Spleen (tissue), 11 donors: ENCODE data around the gene SIGLEC1. TPM values are rescaled to one million over a fixed set of nuclear protein-coding genes. Genes with fewer than 3 reads are reported as not detected.

Experiments
- DNase-seq: peaks from one replicate; pipeline ENCODE4 v3.0.0-alpha.2; 2020
- H3K27ac ChIP-seq, 8 donors: fragments of 200-600 bp; sonication (generic) in 7 of 8; 1 replicate in 4 of 8; 2 replicates in 4 of 8; pipeline versions ENCODE4 v1.5.0 to v1.8.0; 2016 to 2021; ENCODE audit warnings: inconsistent platforms in 4 of 8, mild to moderate bottlenecking in 4 of 8, moderate library complexity in 1 of 8
- H3K27me3 ChIP-seq, 7 donors: fragments of 200-600 bp; sonication (generic) in 6 of 7; replicated peaks in 1 of 7; 1 replicate in 4 of 7; 2 replicates in 3 of 7; pipeline versions ENCODE4 v1.5.0 to v1.8.0; 2016 to 2021; ENCODE audit warnings: inconsistent platforms in 3 of 7, mild to moderate bottlenecking in 1 of 7
- H3K36me3 ChIP-seq, 6 donors: fragments of 200-600 bp; sonication (generic) in 5 of 6; 1 replicate in 4 of 6; 2 replicates in 2 of 6; pipeline versions ENCODE4 v1.5.0 to v1.8.0; 2016 to 2021; ENCODE audit warnings: inconsistent platforms in 2 of 6
- H3K4me1 ChIP-seq, 6 donors: fragments of 200-600 bp; sonication (generic) in 5 of 6; 1 replicate in 3 of 6; 2 replicates in 3 of 6; pipeline versions ENCODE4 v1.5.0 to v1.8.0; 2016 to 2021; ENCODE audit warnings: inconsistent platforms in 3 of 6
- H3K4me3 ChIP-seq, 8 donors: fragments of 200-600 bp; sonication (generic) in 7 of 8; 1 replicate in 4 of 8; 2 replicates in 4 of 8; pipeline versions ENCODE4 v1.5.0 to v1.8.0; 2016 to 2021; ENCODE audit warnings: inconsistent platforms in 4 of 8, mild to moderate bottlenecking in 4 of 8, moderate library complexity in 2 of 8
- H3K9me3 ChIP-seq, 8 donors: fragments of 200-600 bp; sonication (generic) in 7 of 8; 1 replicate in 4 of 8; 2 replicates in 4 of 8; pipeline versions ENCODE4 v1.5.0 to v1.8.0; 2016 to 2021; ENCODE audit warnings: inconsistent platforms in 4 of 8
- POLR2A ChIP-seq, 3 donors: fragments of 450-650 bp; IDR thresholded peaks; one replicate each; pipeline ENCODE4 v1.5.1; 2017; ENCODE audit warnings: antibody characterized with exemption in 3 of 3, mild to moderate bottlenecking in 1 of 3
- POLR2AphosphoS5 ChIP-seq, 3 donors: sonication (generic); formaldehyde crosslinking; IDR thresholded peaks; one replicate each; pipeline ENCODE4 v1.5.1; 2017; ENCODE audit warnings: antibody characterized with exemption in 3 of 3
- WGBS, 5 donors: extraction: QIAGEN DNeasy Blood & Tissue Kit in 3 of 5; methylation state at CpG; one replicate each; pipeline versions ENCODE4 v1.1.5 to v1.1.7; 2013 to 2018; 5-methylcytosine and 5-hydroxymethylcytosine counted together
- intact Hi-C: fragments of 100-400 bp; cut with DNase I; formaldehyde crosslinking; loops from one replicate; pipeline ENCODE4 v1.15.0; 2023; ENCODE audit warnings: low total_unique reads
- polyA plus RNA-seq, 3 donors: library from polyadenylated mRNA; stranded (reverse); fragments of 200-250 nt; gene quantifications; one replicate each; pipeline ENCODE4 v1.2.1, GENCODE V29; 2013
- total RNA-seq, 7 donors: library from RNA; depleted of rRNA in 3 of 7; stranded (reverse); fragments of >200 nt in 3 of 7; fragmentation: NEBNext Ultra II Directional in 4 of 7; extraction: Animal tissue kit (Norgen Biotek cat#: 25700) in 4 of 7; gene quantifications; one replicate each; pipeline versions ENCODE4 v1.1.0 to v1.2.1, GENCODE V29; 2016 to 2021
- TF ChIP-seq, protein P1 (sequence below), 11 experiments: fragments of 200-600 bp in 7 of 11; fragments of 450-650 bp in 4 of 11; sonication (generic) in 4 of 11; IDR thresholded peaks in 8 of 11; conservative IDR thresholded peaks in 3 of 11; 1 replicate in 7 of 11; 2 replicates in 4 of 11; pipeline versions ENCODE4 v1.4.0 to v1.8.0; 2016 to 2021; ENCODE audit warnings: antibody characterized with exemption in 11 of 11, inconsistent platforms in 4 of 11, mild to moderate bottlenecking in 1 of 11
- donor health status: healthy with polysubstance abuse.
- donor health status: DM: no; HTN: no; CAD: no; lungs with moderate emphysema.
- donor health status: DM: no; HTN: no; CAD: no.
- donor health status: Bipolar disorder and iron deficiency.
- donor health status: healthy.
- donor health status: DM: no; HTN: no; CAD: no.
- donor health status: DM: yes; HTN: yes; CAD: no.

SIGLEC1 gene
- total and polyA plus RNA-seq, 10 donors = 3.0 to 50.2 (median 14.9) TPM

DNA sequence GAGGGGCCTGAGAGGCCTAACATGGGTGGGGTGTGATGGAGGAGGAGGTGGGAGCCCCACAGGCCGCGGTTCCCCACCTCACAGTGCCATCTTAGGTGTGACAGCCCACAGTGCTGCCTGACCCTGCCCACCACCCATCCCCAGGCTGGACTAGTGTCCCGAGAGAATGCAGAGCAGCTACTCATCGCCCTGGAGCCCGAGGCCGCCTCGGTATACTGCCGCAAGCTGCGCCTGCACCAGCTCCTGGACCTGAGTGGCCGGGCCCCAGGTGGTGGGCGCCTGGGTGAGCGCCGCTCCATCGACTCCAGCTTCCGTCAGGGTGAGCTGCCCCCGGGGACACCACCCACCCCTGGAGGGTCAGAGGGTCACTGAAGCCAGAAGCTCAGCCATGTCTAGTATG, 35.7 kb upstream of the SIGLEC1 start:
- H3K27me3 ChIP-seq = peaks cover 0 to 22% (median 9%) of the 10 kb centered on the region in 7 donors
- TF ChIP-seq, protein P1, sequence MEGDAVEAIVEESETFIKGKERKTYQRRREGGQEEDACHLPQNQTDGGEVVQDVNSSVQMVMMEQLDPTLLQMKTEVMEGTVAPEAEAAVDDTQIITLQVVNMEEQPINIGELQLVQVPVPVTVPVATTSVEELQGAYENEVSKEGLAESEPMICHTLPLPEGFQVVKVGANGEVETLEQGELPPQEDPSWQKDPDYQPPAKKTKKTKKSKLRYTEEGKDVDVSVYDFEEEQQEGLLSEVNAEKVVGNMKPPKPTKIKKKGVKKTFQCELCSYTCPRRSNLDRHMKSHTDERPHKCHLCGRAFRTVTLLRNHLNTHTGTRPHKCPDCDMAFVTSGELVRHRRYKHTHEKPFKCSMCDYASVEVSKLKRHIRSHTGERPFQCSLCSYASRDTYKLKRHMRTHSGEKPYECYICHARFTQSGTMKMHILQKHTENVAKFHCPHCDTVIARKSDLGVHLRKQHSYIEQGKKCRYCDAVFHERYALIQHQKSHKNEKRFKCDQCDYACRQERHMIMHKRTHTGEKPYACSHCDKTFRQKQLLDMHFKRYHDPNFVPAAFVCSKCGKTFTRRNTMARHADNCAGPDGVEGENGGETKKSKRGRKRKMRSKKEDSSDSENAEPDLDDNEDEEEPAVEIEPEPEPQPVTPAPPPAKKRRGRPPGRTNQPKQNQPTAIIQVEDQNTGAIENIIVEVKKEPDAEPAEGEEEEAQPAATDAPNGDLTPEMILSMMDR (IDR thresholded peaks at IDR 0.05 in 8 of 11, conservative IDR thresholded peaks at IDR 0.05 in 3 of 11) = no peak
- TF ChIP-seq POLR2AphosphoS5 (IDR thresholded peaks at IDR 0.05) = no peak
- TF ChIP-seq POLR2A (IDR thresholded peaks at IDR 0.05) = no peak

DNA sequence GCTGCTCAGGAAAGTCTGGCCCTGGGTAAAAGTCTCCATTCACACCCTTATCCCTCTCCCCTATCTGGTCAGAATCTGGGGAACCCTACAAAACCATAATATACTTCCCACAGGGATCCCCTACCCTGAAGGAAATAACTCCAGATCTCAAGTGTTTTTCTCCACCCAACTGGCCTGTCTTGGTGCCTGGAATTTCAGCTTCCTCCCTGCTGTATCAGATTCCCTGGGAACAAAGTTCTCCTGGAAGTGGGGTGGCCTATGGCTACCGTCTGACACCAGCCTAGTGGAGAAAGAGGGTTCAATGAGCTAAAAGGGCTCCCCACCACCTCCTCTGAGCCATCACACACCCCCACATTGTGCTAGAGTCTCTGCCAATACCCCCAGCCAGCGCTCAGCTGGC, 35.1 kb upstream of the SIGLEC1 start:
- Histone ChIP-seq H3K27ac (no peak overlapping the region), H3K36me3 (peaks cover 0 to 89% (median 12%) of the 10 kb centered on the region in 6 donors), H3K4me3 (no peak overlapping the region), H3K4me1 (peaks cover 0 to 37% (median 28%) of the 10 kb centered on the region in 6 donors), H3K27me3 (peaks cover 0 to 22% (median 9%) of the 10 kb centered on the region in 7 donors), H3K9me3 (no peaks in the 10 kb centered on the region)
- DNase-seq = no peak
- 65 to 93% (median 79%) methylated on average over 2 of the region's 2 CpGs for WGBS, 5 donors
- intact Hi-C loops = no loop called here
- TF ChIP-seq POLR2A (IDR thresholded peaks at IDR 0.05) (no peak), POLR2AphosphoS5 (IDR thresholded peaks at IDR 0.05) (no peak)
- TF ChIP-seq, protein P1 (IDR thresholded peaks at IDR 0.05 in 8 of 11, conservative IDR thresholded peaks at IDR 0.05 in 3 of 11) = no peak

More for the DNA sequence above, 35.7 kb upstream of the SIGLEC1 start:
- no peaks in the 10 kb centered on the region for H3K9me3 ChIP-seq
- WGBS, 5 donors = 87 to 95% (median 92%) methylated on average over 3 to 16 of the region's 16 CpGs
- no peak overlapping the region for H3K27ac ChIP-seq
- H3K4me3 ChIP-seq = no peak overlapping the region
- no peak for DNase-seq
- peaks cover 0 to 43% (median 34%) of the 10 kb centered on the region in 6 donors for H3K4me1 ChIP-seq
- intact Hi-C loops = no loop called here
- peaks cover 0 to 88% (median 12%) of the 10 kb centered on the region in 6 donors for H3K36me3 ChIP-seq

DNA sequence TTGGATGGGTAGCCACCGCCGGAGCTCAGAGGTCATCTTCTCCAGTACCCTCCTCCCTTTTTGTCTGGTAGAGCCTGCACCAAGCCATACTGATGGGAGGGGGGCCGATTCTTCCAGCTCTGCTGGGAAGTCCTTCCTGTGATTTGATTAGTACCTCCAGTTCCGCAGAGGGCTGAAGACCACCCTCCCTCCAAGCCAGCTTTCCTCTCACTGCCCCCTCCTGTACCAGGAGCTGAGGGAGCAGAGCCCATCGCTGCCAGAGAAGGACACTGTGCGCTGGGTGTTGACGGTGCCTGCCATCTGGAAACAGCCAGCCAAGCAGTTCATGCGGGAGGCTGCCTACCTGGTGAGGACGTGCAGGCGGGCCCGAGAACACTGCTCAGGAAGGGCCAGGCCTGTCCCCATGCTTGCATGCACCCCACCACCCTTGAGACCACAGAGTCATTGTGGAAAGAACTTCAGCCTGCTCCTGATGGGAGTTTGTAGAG, 33.3 kb upstream of the SIGLEC1 start:
- WGBS, 5 donors = 73 to 81% (median 75%) methylated on average over 10 to 11 of the region's 11 CpGs
- Histone ChIP-seq H3K36me3 (peaks cover 0 to 85% (median 6%) of the 10 kb centered on the region in 6 donors), H3K4me3 (peak overlapping the region in 1 of 8 donors; percentile 57), H3K27ac (peak overlapping the region in 2 of 8 donors; percentile 7 to 45), H3K27me3 (peaks cover 0 to 22% (median 9%) of the 10 kb centered on the region in 7 donors), H3K4me1 (peaks cover 0 to 40% (median 19%) of the 10 kb centered on the region in 6 donors), H3K9me3 (no peaks in the 10 kb centered on the region)
- intact Hi-C loops = no loop called here
- peak; percentile 62 for DNase-seq
- TF ChIP-seq POLR2A (IDR thresholded peaks at IDR 0.05) = no peak
- no peak for TF ChIP-seq POLR2AphosphoS5 (IDR thresholded peaks at IDR 0.05)
- TF ChIP-seq, protein P1 (IDR thresholded peaks at IDR 0.05 in 8 of 11, conservative IDR thresholded peaks at IDR 0.05 in 3 of 11) = no peak

DNA sequence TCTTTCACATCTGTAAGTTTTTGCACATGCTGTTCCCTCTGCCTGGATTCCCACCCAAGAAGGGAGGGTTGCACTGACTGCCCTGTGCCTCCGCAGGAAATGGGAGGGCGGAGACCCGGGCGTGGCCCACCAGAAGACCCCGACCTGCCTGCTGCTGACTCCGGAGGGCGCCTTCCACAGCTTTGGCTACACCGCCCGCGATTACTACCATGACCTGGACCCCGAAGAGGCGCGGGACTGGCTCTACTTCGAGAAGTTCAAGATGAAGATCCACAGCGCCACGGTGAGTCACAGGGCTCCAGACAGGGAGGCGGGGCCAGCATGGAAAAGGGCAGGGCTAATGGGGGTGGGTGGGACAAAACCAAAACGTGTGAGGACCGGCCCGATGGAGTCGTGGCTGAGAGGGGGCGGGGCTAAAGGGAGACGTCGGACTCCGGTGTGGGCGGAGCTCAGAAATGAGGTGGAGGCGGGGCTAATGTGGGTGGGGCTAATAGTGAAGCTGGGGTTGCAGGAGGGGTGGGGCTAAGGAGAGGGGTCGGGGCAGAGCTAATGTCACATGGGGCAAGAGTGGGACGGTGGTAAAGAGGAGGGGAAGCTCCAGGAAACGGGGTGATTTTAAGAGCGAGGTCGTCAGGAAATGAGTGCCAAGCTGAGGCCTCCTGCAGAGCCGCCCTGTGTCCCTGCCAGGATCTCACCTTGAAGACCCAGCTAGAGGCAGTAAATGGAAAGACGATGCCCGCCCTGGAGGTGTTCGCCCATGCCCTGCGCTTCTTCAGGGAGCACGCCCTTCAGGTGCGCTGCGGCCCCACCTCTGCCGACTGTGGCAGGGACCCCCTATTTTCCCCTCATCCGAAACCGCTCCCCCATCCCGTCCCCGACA, 32.6 kb upstream of the SIGLEC1 start:
- H3K27ac ChIP-seq = peak overlapping the region in 4 of 8 donors; percentile 7 to 45 (median 24)
- peak in 1 of 3 donors; percentile 38 for TF ChIP-seq POLR2AphosphoS5 (IDR thresholded peaks at IDR 0.05)
- no peak for TF ChIP-seq POLR2A (IDR thresholded peaks at IDR 0.05)
- TF ChIP-seq, protein P1 (IDR thresholded peaks at IDR 0.05 in 8 of 11, conservative IDR thresholded peaks at IDR 0.05 in 3 of 11) = no peak
- WGBS, 5 donors = 37 to 47% (median 44%) methylated on average over 45 of the region's 45 CpGs
- DNase-seq = peak; percentile 88
- peak overlapping the region in 3 of 8 donors; percentile 9 to 57 (median 13) for H3K4me3 ChIP-seq
- H3K9me3 ChIP-seq = no peaks in the 10 kb centered on the region
- peaks cover 0 to 81% (median 3%) of the 10 kb centered on the region in 6 donors for H3K36me3 ChIP-seq
- intact Hi-C loops = no loop called here
- peaks cover 0 to 47% (median 24%) of the 10 kb centered on the region in 6 donors for H3K4me1 ChIP-seq
- peaks cover 0 to 22% (median 9%) of the 10 kb centered on the region in 7 donors for H3K27me3 ChIP-seq
